Measurements from ENCODE around the gene SEMA4D. TPM values are rescaled to one million over a fixed set of nuclear protein-coding genes. Genes with fewer than 3 reads are reported as not detected.
A peak's percentile ranks its signal among the peaks of the same experiment; 100 is the strongest.

Gene SEMA4D
- total and polyA plus RNA-seq, 2 donors, result 9.1 to 14.0 TPM

DNA sequence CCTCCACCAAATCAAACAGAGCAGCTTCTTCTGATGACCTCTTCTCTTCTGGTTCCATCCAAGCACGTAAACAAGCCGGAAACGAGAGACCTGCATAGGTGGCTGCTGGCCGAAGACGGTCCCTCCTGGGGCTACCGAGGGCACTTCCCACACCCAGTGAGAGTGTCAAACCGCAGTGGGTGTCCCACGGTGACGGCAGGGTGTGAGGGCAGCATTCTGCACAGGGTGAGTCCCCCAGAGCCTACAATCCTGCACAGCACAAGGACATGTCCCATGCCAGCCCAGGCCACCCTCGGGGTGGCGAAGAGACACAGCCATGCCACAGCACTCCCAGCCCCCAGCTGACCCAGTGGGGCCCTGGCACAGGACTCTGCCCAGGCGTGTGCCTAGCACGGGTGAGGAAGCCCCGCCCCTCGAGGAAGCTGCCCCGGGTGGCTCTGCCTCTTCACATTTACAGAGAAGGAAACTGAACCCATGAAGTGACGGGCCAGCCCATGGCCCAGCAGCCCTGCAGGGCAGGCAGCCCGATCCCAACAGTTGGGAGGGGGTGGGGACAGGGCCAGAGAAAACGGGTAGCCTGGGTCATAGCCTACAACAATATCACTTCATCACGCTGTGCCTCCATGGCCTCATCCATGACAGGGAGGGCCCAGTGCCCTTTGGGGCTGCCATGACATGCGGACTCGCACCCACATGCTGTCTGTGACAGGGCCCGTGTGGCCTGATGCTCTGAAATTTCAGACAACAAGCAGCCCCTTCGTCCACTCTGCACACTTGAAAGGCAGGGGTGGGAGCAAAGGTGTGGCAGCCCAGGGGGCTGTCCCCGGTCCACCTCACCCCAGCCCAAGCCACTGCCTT lies 43.2 kb downstream of the SEMA4D start:
- Histone ChIP-seq H3K4me1 (ENCODE audit: insufficient read depth) (no peaks in the 10 kb centered on the region), H3K36me3 (ENCODE audit: insufficient read depth) (no peaks in the 10 kb centered on the region), H3K27ac (ENCODE audit: low read depth) (no peak overlapping the region), H3K4me3 (ENCODE audit: low read depth, low read length) (no peak overlapping the region)
- 91% methylated on average over 25 of the region's 25 CpGs for WGBS
- no peak for DNase-seq (ENCODE audit: extremely low spot score)

DNA sequence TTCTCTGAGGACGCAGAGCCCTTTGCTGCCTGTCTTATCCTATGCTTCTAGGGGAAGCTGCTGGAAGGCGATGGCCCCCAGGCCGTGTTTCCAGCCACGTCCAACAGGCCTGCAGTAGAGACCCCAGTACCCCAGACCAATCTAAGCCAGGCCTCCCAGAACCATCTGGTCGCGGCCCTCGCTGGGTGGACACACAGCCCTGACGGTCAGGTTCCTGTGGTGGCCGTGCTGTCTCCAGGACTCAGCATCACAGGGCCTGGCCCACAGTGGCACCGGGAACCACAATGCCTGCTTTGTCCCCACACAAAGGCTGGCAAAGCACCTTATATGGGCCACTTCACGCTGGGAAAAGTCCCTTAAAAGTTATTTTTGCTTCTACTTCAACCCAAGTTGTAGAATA lies 44.5 kb downstream of the SEMA4D start:
- Histone ChIP-seq H3K4me1 (ENCODE audit: insufficient read depth) (no peaks in the 10 kb centered on the region), H3K4me3 (ENCODE audit: low read depth, low read length) (no peak overlapping the region), H3K27ac (ENCODE audit: low read depth) (no peak overlapping the region), H3K36me3 (ENCODE audit: insufficient read depth) (no peaks in the 10 kb centered on the region)
- DNase-seq (ENCODE audit: extremely low spot score), result no peak
- WGBS, result 93% methylated on average over 11 of the region's 11 CpGs

DNA sequence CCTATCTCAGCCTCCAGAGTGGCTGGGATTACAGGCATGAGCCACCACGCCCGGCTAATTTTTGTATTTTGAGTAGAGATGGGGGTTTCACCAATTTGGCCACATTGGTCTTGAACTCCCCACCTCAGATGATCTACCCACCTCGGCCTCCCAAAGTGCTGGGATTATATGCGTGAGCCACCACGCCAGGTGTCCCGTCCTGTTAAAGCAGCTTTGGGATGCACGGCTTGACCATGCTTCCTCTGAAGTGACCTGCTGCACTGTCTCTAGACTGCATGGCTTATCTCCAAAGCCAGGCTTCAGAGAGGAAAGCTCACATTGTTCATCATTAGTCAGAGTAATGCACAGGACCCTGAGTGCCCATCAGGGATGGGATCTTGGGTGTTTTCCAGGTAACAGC lies 45.4 kb downstream of the SEMA4D start:
- 93% methylated on average over 7 of the region's 7 CpGs for WGBS
- no peak overlapping the region for H3K27ac ChIP-seq (ENCODE audit: low read depth)
- no peak for DNase-seq (ENCODE audit: extremely low spot score)
- H3K4me1 ChIP-seq (ENCODE audit: insufficient read depth), result no peaks in the 10 kb centered on the region
- no peak overlapping the region for H3K4me3 ChIP-seq (ENCODE audit: low read depth, low read length)
- no peaks in the 10 kb centered on the region for H3K36me3 ChIP-seq (ENCODE audit: insufficient read depth)

- WGBS, result 95% methylated on average over 2 of the region's 2 CpGs
Observed at GRCh38 chr9:89450213-89450612, 47.7 kb downstream of the SEMA4D start.

GRCh38 chr9:89449261-89449671 lies 48.6 kb downstream of the SEMA4D start:
- Histone ChIP-seq H3K4me3 (ENCODE audit: low read depth, low read length) (no peak overlapping the region), H3K4me1 (ENCODE audit: insufficient read depth) (no peaks in the 10 kb centered on the region), H3K27ac (ENCODE audit: low read depth) (peak overlapping the region; percentile 27), H3K36me3 (ENCODE audit: insufficient read depth) (no peaks in the 10 kb centered on the region)
- DNase-seq (ENCODE audit: extremely low spot score), result no peak
- WGBS, result 82% methylated on average over 17 of the region's 17 CpGs

More at GRCh38 chr9:89450213-89450612, 47.7 kb downstream of the SEMA4D start:
- Histone ChIP-seq H3K36me3 (ENCODE audit: insufficient read depth) (no peaks in the 10 kb centered on the region), H3K27ac (ENCODE audit: low read depth) (no peak overlapping the region), H3K4me3 (ENCODE audit: low read depth, low read length) (no peak overlapping the region), H3K4me1 (ENCODE audit: insufficient read depth) (no peaks in the 10 kb centered on the region)
- DNase-seq (ENCODE audit: extremely low spot score), result no peak

GRCh38 chr9:89448821-89449220 lies 49.1 kb downstream of the SEMA4D start:
- WGBS, result 70% methylated on average over 8 of the region's 8 CpGs
- DNase-seq (ENCODE audit: extremely low spot score), result no peak
- Histone ChIP-seq H3K27ac (ENCODE audit: low read depth) (no peak overlapping the region), H3K36me3 (ENCODE audit: insufficient read depth) (no peaks in the 10 kb centered on the region), H3K4me1 (ENCODE audit: insufficient read depth) (no peaks in the 10 kb centered on the region), H3K4me3 (ENCODE audit: low read depth, low read length) (no peak overlapping the region)

GRCh38 chr9:89448381-89448780 lies 49.5 kb downstream of the SEMA4D start:
- no peaks in the 10 kb centered on the region for H3K36me3 ChIP-seq (ENCODE audit: insufficient read depth)
- no peak overlapping the region for H3K27ac ChIP-seq (ENCODE audit: low read depth)
- peaks cover 2% of the 10 kb centered on the region for H3K4me1 ChIP-seq (ENCODE audit: insufficient read depth)
- no peak overlapping the region for H3K4me3 ChIP-seq (ENCODE audit: low read depth, low read length)
- DNase-seq (ENCODE audit: extremely low spot score), result no peak
- WGBS, result 80% methylated on average over 11 of the region's 11 CpGs

GRCh38 chr9:89447416-89447815 lies 50.5 kb downstream of the SEMA4D start:
- no peak for DNase-seq (ENCODE audit: extremely low spot score)
- Histone ChIP-seq H3K27ac (ENCODE audit: low read depth) (no peak overlapping the region), H3K4me3 (ENCODE audit: low read depth, low read length) (no peak overlapping the region), H3K36me3 (ENCODE audit: insufficient read depth) (no peaks in the 10 kb centered on the region), H3K4me1 (ENCODE audit: insufficient read depth) (peaks cover 4% of the 10 kb centered on the region)
- WGBS, result 98% methylated on average over 8 of the region's 8 CpGs

DNA sequence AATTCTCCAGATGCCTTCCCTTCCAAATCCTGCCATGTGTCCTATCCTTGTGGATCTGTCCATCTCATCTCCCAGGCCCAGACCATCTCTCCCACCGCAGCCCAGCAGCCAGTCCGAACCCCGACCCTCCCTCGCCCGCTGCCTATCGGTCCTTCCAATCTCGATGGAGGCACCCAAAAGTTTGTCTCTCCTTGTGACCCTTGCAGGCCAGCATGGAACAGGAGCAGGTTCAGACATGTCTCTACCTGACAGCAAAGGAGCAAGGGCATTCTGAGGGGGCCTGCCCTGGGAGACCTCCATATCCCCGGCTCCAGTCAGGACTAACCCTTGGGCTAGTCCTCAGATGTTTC lies 51.0 kb downstream of the SEMA4D start:
- H3K4me3 ChIP-seq (ENCODE audit: low read depth, low read length), result no peak overlapping the region
- H3K27ac ChIP-seq (ENCODE audit: low read depth), result no peak overlapping the region
- no peaks in the 10 kb centered on the region for H3K36me3 ChIP-seq (ENCODE audit: insufficient read depth)
- H3K4me1 ChIP-seq (ENCODE audit: insufficient read depth), result peaks cover 4% of the 10 kb centered on the region
- DNase-seq (ENCODE audit: extremely low spot score), result no peak
- WGBS, result 89% methylated on average over 8 of the region's 8 CpGs

DNA sequence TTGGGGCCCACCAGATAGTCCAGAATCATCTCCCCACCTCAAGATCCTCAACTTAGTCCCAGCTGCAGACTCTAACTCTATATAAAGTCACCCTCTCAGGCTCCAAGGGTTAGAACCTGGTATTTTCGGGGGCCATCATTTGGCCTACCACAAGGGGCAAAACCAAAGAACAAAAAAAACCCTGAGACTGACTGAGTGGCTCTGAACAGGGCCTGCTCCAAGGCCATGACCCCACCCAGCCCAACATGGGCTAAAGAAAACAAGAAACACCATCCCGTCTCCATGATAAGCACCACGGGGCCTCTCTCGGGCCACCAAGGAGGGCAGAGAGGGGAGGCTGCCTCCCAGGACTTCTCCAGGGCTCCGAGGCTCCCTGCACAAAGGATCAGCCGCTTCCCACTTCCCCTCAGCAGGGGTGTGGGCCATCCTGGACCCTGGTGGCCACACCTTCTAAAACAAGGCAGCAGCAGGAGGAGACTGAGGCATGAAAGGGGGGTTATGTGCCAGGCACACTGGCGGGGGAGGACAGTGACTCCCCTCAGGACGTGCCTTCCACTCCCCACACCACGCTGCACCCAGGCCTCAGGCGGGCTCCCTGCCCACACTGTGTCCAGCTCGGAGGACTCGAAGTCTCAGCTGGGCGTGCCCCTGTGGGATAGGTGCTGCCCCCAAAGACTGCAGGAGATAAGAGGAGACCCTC lies 51.5 kb downstream of the SEMA4D start:
- no peak for DNase-seq (ENCODE audit: extremely low spot score)
- Histone ChIP-seq H3K4me1 (ENCODE audit: insufficient read depth) (peaks cover 4% of the 10 kb centered on the region), H3K27ac (ENCODE audit: low read depth) (no peak overlapping the region), H3K36me3 (ENCODE audit: insufficient read depth) (no peaks in the 10 kb centered on the region), H3K4me3 (ENCODE audit: low read depth, low read length) (no peak overlapping the region)
- 86% methylated on average over 13 of the region's 13 CpGs for WGBS

DNA sequence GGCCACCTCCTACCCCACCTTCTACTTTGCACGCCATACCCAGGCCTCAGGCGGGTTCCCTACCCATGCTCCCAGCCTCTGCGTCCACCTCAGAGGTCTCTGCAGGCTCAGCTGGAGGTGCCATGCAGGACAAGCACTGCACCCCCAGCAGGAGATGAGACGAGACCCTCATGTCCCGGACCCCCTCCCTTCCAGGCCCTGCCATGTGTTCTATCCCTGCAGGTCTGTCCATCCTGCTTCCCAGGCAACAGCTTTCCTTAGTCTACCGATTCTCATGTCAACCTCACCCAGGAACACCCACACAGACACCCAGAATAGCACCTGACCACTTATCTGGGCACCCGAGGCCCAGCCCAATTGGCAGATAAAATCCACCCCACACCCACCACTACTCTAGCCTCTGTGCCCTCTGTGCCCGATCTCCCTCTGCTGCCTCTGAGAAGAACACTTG lies 52.1 kb downstream of the SEMA4D start:
- Histone ChIP-seq H3K4me3 (ENCODE audit: low read depth, low read length) (no peak overlapping the region), H3K27ac (ENCODE audit: low read depth) (no peak overlapping the region), H3K36me3 (ENCODE audit: insufficient read depth) (no peaks in the 10 kb centered on the region), H3K4me1 (ENCODE audit: insufficient read depth) (peaks cover 4% of the 10 kb centered on the region)
- no peak for DNase-seq (ENCODE audit: extremely low spot score)
- 92% methylated on average over 8 of the region's 8 CpGs for whole genome bisulfite sequencing

DNA sequence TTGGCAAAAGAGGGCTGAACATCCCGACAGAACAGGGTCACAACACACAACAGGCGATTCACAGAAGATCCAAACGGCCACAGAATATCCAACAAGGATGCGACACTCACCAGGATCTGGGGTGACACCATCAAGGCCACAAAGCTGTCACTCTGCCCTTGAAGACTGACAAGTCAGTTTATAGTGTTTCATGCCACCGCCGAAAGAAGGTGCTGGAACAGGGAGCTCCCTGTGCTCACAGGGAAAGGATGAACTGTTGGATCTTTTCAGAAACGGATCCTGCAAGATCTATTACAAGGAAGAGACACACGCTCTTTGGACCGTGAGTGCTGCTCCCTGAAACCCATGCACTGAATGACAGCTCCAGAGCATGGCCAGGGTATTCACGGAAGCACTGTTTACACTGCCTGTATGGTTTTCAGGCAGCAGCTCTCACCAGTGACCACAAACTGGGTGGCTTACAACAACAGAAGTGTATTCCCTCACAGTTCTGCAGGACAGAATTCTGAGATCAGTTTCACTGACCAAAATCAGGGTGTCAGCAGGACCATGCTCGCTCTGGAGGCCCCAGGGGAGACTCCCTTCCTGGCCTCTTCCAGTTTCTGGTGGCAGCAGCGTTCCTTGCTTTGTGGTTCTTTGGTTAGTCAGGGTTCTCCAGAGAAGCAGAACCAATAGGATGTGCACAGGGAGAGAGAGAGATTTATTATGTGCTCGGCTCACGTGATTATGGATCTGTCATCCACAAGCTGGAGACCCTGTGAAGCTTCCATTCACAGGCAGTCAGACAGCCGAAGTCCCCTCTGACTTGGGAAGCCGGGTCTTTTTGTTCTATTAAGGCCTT lies 52.8 kb downstream of the SEMA4D start:
- H3K4me1 ChIP-seq (ENCODE audit: insufficient read depth), result peaks cover 4% of the 10 kb centered on the region
- no peak for DNase-seq (ENCODE audit: extremely low spot score)
- H3K4me3 ChIP-seq (ENCODE audit: low read depth, low read length), result no peak overlapping the region
- no peaks in the 10 kb centered on the region for H3K36me3 ChIP-seq (ENCODE audit: insufficient read depth)
- no peak overlapping the region for H3K27ac ChIP-seq (ENCODE audit: low read depth)
- 79% methylated on average over 16 of the region's 16 CpGs for WGBS

- Histone ChIP-seq H3K27ac (ENCODE audit: low read depth) (no peak overlapping the region), H3K36me3 (ENCODE audit: insufficient read depth) (no peaks in the 10 kb centered on the region), H3K4me1 (ENCODE audit: insufficient read depth) (peaks cover 4% of the 10 kb centered on the region), H3K4me3 (ENCODE audit: low read depth, low read length) (no peak overlapping the region)
- WGBS, result 63% methylated on average over 9 of the region's 9 CpGs
- no peak for DNase-seq (ENCODE audit: extremely low spot score)
Observed at GRCh38 chr9:89444274-89444673, 53.6 kb downstream of the SEMA4D start.

All from urinary bladder (tissue), 4 donors.